ENCODE measurements around the gene SESN1.

DNA sequence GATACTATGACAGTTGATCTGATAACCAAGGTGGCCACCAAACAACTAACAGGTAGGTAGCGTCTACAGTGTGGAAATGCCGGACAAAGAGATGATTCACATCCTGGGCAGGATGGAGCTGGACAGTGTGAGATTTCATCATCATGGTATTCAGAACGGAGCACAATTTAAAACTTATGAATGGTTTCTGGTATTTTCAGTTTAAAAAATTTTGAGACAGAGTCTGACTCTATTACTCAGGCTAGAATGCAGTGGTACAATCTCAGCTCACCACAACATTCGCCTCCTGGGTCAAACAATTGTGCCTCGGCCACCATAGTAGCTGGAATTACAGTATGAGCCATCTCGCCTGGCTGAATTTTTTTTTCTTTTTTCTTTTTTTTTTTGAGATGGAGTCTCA, 44.5 kb upstream of the SESN1 start:
- TF ChIP-seq, protein P1, sequence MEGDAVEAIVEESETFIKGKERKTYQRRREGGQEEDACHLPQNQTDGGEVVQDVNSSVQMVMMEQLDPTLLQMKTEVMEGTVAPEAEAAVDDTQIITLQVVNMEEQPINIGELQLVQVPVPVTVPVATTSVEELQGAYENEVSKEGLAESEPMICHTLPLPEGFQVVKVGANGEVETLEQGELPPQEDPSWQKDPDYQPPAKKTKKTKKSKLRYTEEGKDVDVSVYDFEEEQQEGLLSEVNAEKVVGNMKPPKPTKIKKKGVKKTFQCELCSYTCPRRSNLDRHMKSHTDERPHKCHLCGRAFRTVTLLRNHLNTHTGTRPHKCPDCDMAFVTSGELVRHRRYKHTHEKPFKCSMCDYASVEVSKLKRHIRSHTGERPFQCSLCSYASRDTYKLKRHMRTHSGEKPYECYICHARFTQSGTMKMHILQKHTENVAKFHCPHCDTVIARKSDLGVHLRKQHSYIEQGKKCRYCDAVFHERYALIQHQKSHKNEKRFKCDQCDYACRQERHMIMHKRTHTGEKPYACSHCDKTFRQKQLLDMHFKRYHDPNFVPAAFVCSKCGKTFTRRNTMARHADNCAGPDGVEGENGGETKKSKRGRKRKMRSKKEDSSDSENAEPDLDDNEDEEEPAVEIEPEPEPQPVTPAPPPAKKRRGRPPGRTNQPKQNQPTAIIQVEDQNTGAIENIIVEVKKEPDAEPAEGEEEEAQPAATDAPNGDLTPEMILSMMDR (IDR thresholded peaks at IDR 0.05), result no peak
- TF ChIP-seq POLR2A (IDR thresholded peaks at IDR 0.05) (no peak), POLR2AphosphoS5 (IDR thresholded peaks at IDR 0.05) (no peak), EP300 (IDR thresholded peaks at IDR 0.05) (no peak)
